Measurements from ENCODE around the gene NFATC3. TPM values are rescaled to one million over a fixed set of nuclear protein-coding genes. Genes with fewer than 3 reads are reported as not detected.
A peak's percentile ranks its signal among the peaks of the same experiment; 100 is the strongest.

The NFATC3 gene
- total RNA-seq, 4 donors from 2014 or later = 27.5 to 107 (median 41.6) TPM

GRCh38 chr16:68064791-68065365 is 20.3 kb upstream of the NFATC3 start:
- in situ Hi-C loops (cut with MboI; ENCODE audit: low pct_ligation_motif_present in 1 of 4, low pct_unique_long_range_greater_than_20kb in 1 of 4, low sequenced_read_pairs in 3 of 4) = no loop called here
- peak; percentile 78 for DNase-seq

GRCh38 chr16:68065716-68066305 is 19.4 kb upstream of the NFATC3 start:
- no peak for DNase-seq
- Histone ChIP-seq H3K4me1 (peaks cover 8 to 42% (median 17%) of the 10 kb centered on the region in 4 donors), H3K27me3 (no peaks in the 10 kb centered on the region), H3K4me3 (no peak overlapping the region), H3K27ac (peak overlapping the region in 1 of 4 donors; percentile 45), H3K9me3 (no peaks in the 10 kb centered on the region), H3K36me3 (peaks cover 0 to 2% (median 0%) of the 10 kb centered on the region in 4 donors)
- WGBS, 2 donors (ENCODE audit: low coverage in 1 of 2) = 57 to 75% methylated on average over 3 to 6 of the region's 6 CpGs
- TF ChIP-seq POLR2AphosphoS5 (IDR thresholded peaks at IDR 0.05) (no peak), EP300 (IDR thresholded peaks at IDR 0.05; ENCODE audit: low read depth) (no peak), CTCF (IDR thresholded peaks at IDR 0.05) (no peak), POLR2A (IDR thresholded peaks at IDR 0.05) (no peak)
- in situ Hi-C loops (cut with MboI; ENCODE audit: low pct_ligation_motif_present in 1 of 4, low pct_unique_long_range_greater_than_20kb in 1 of 4, low sequenced_read_pairs in 3 of 4) = no loop called here
- intact Hi-C loops (cut with DNase I; ENCODE audit: low total_unique reads) = no loop called here

More at GRCh38 chr16:68064791-68065365, 20.3 kb upstream of the NFATC3 start:
- Histone ChIP-seq H3K36me3 (peaks cover 0 to 4% (median 0%) of the 10 kb centered on the region in 4 donors), H3K27ac (peak overlapping the region in 3 of 4 donors; percentile 19 to 45 (median 28)), H3K4me3 (no peak overlapping the region), H3K4me1 (peaks cover 8 to 37% (median 16%) of the 10 kb centered on the region in 4 donors), H3K9me3 (no peaks in the 10 kb centered on the region), H3K27me3 (no peaks in the 10 kb centered on the region)
- TF ChIP-seq CTCF (IDR thresholded peaks at IDR 0.05) = peak; percentile 72 to 78 (median 73)
- no peak for TF ChIP-seq POLR2AphosphoS5 (IDR thresholded peaks at IDR 0.05)
- no peak for TF ChIP-seq POLR2A (IDR thresholded peaks at IDR 0.05)
- intact Hi-C loops (cut with DNase I; ENCODE audit: low total_unique reads) = no loop called here
- 48 to 78% methylated on average over 1 to 2 of the region's 2 CpGs for WGBS, 2 donors (ENCODE audit: low coverage in 1 of 2)

GRCh38 chr16:68066763-68067162 is 18.4 kb upstream of the NFATC3 start:
- Histone ChIP-seq H3K4me3 (no peak overlapping the region), H3K27ac (no peak overlapping the region), H3K36me3 (peaks cover 0 to 4% (median 0%) of the 10 kb centered on the region in 4 donors), H3K4me1 (peaks cover 8 to 43% (median 17%) of the 10 kb centered on the region in 4 donors), H3K9me3 (no peaks in the 10 kb centered on the region), H3K27me3 (no peaks in the 10 kb centered on the region)
- no peak for DNase-seq
- TF ChIP-seq CTCF (IDR thresholded peaks at IDR 0.05) = no peak
- no peak for TF ChIP-seq POLR2AphosphoS5 (IDR thresholded peaks at IDR 0.05)
- no peak for TF ChIP-seq EP300 (IDR thresholded peaks at IDR 0.05; ENCODE audit: low read depth)
- no peak for TF ChIP-seq POLR2A (IDR thresholded peaks at IDR 0.05)
- in situ Hi-C loops (cut with MboI; ENCODE audit: low pct_ligation_motif_present in 1 of 4, low pct_unique_long_range_greater_than_20kb in 1 of 4, low sequenced_read_pairs in 3 of 4) (no loop called here), intact Hi-C loops (cut with DNase I; ENCODE audit: low total_unique reads) (no loop called here)
- 74 to 92% methylated on average over 1 of the region's 1 CpG for WGBS, 2 donors (ENCODE audit: low coverage in 1 of 2)

- intact Hi-C loops (cut with DNase I; ENCODE audit: low total_unique reads) (no loop called here), in situ Hi-C loops (cut with MboI; ENCODE audit: low pct_ligation_motif_present in 1 of 4, low pct_unique_long_range_greater_than_20kb in 1 of 4, low sequenced_read_pairs in 3 of 4) (no loop called here)
- WGBS, 2 donors (ENCODE audit: low coverage in 1 of 2) = 90 to 98% methylated on average over 7 to 9 of the region's 9 CpGs
- no peaks in the 10 kb centered on the region for H3K27me3 ChIP-seq
- H3K4me1 ChIP-seq = peaks cover 8 to 52% (median 18%) of the 10 kb centered on the region in 4 donors
- no peaks in the 10 kb centered on the region for H3K9me3 ChIP-seq
- H3K27ac ChIP-seq = peak overlapping the region in 1 of 4 donors; percentile 6
- no peak for DNase-seq
- peaks cover 0 to 4% (median 0%) of the 10 kb centered on the region in 4 donors for H3K36me3 ChIP-seq
- H3K4me3 ChIP-seq = no peak overlapping the region
- no peak for TF ChIP-seq EP300 (IDR thresholded peaks at IDR 0.05; ENCODE audit: low read depth)
- TF ChIP-seq POLR2A (IDR thresholded peaks at IDR 0.05) = no peak
- no peak for TF ChIP-seq POLR2AphosphoS5 (IDR thresholded peaks at IDR 0.05)
- TF ChIP-seq CTCF (IDR thresholded peaks at IDR 0.05) = no peak
Observed at GRCh38 chr16:68068926-68069325, 16.2 kb upstream of the NFATC3 start.
